ENCODE measurements around the gene PLA2G4C.

PLA2G4C gene

DNA sequence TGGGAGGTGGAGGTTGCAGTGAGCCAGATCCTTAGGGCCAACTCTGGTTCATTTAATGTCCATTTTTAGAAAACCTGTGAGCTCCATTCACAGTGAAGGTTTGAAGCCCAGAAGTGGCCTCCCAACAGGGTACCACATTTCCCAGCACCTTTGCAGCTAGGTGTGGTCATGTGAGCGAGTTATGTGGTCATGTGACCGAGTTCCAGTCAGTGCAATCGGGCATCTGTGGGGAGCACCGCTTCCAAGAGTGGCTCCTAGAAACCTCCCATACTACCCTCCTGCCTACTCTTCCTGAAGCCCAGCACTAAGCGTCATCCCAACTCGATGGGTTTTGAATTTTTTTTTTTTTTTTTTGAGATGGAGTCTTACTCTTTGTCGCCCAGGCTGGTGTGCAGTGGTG is 663 bp upstream of the PLA2G4C start:
- no peaks in the 10 kb centered on the region for H3K9me2 ChIP-seq (replicated peaks; ENCODE audit: insufficient read depth, low read length)
- H3K79me2 ChIP-seq (ENCODE audit: insufficient read depth, low read length) = no peaks in the 10 kb centered on the region
- no peaks in the 10 kb centered on the region for H4K20me1 ChIP-seq (ENCODE audit: low read depth, low read length)
- no peak overlapping the region for H3K4me3 ChIP-seq (ENCODE audit: insufficient read depth, low read length, poor library complexity, severe bottlenecking)
- peaks cover 3% of the 10 kb centered on the region; the same call in 1 of the 2 replicates for H3F3A ChIP-seq (ENCODE audit: insufficient read depth)
- H3K9ac ChIP-seq (ENCODE audit: low read length) = no peak overlapping the region
- H3K9me3 ChIP-seq (ENCODE audit: insufficient read depth, low read length) = no peaks in the 10 kb centered on the region
- TF ChIP-seq EZH2phosphoT487 (conservative IDR thresholded peaks at IDR 0.05; ENCODE audit: low read length) (no peak), CTCF (IDR thresholded peaks at IDR 0.05; ENCODE audit: insufficient read depth, low read length, poor library complexity, severe bottlenecking) (no peak)
- H3K27me3 ChIP-seq (ENCODE audit: low read length) = no peaks in the 10 kb centered on the region
- no peak overlapping the region for H3K4me2 ChIP-seq (ENCODE audit: low read depth, low read length, poor library complexity, severe bottlenecking)
- no peaks in the 10 kb centered on the region for H3K36me3 ChIP-seq (ENCODE audit: low read length)
- peak overlapping the region; percentile 84 for H2AFZ ChIP-seq (ENCODE audit: low read depth, low read length, severe bottlenecking)
- H3K27ac ChIP-seq (ENCODE audit: low read depth, low read length) = no peak overlapping the region

- Histone ChIP-seq H3K9me2 (replicated peaks; ENCODE audit: insufficient read depth, low read length) (no peaks in the 10 kb centered on the region), H4K20me1 (ENCODE audit: low read depth, low read length) (no peaks in the 10 kb centered on the region), H3K9ac (ENCODE audit: low read length) (no peak overlapping the region), H3K79me2 (ENCODE audit: insufficient read depth, low read length) (no peaks in the 10 kb centered on the region), H3F3A (ENCODE audit: insufficient read depth) (peaks cover 3% of the 10 kb centered on the region; the same call in 1 of the 2 replicates), H3K4me3 (ENCODE audit: insufficient read depth, low read length, poor library complexity, severe bottlenecking) (no peak overlapping the region), H3K9me3 (ENCODE audit: insufficient read depth, low read length) (no peaks in the 10 kb centered on the region), H2AFZ (ENCODE audit: low read depth, low read length, severe bottlenecking) (no peak overlapping the region), H3K27me3 (ENCODE audit: low read length) (no peaks in the 10 kb centered on the region), H3K36me3 (ENCODE audit: low read length) (no peaks in the 10 kb centered on the region), H3K4me2 (ENCODE audit: low read depth, low read length, poor library complexity, severe bottlenecking) (no peak overlapping the region), H3K27ac (ENCODE audit: low read depth, low read length) (no peak overlapping the region)
- TF ChIP-seq EZH2phosphoT487 (conservative IDR thresholded peaks at IDR 0.05; ENCODE audit: low read length) (no peak), CTCF (IDR thresholded peaks at IDR 0.05; ENCODE audit: insufficient read depth, low read length, poor library complexity, severe bottlenecking) (no peak)
Measured at GRCh38 chr19:48108997-48109782, 1.4 kb downstream of the PLA2G4C start.

DNA sequence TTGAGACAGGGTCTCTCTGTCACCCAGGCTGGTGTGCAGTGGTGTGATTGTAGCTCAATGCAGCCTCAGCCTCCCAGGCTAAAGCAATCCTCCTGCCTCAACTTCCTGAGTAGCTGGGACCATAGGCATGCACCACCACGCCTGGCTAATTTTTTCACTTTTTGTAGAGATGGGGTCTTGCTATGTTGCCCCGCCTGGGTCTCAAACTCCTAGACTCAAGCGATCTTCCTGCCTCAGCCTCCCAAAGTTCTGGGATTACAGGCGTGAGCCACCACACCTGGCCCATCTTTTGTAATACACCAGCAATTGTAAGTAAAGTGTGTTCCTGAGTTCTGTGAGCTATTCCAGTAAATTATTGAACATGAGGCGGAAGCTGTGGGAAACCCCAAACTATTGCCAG is 6.7 kb downstream of the PLA2G4C start:
- no peaks in the 10 kb centered on the region for H3K27me3 ChIP-seq (ENCODE audit: low read length)
- no peaks in the 10 kb centered on the region for H3K79me2 ChIP-seq (ENCODE audit: insufficient read depth, low read length)
- H3K9me3 ChIP-seq (ENCODE audit: insufficient read depth, low read length) = no peaks in the 10 kb centered on the region
- H3K4me3 ChIP-seq (ENCODE audit: insufficient read depth, low read length, poor library complexity, severe bottlenecking) = no peak overlapping the region
- H3K36me3 ChIP-seq (ENCODE audit: low read length) = no peaks in the 10 kb centered on the region
- no peak overlapping the region for H3K4me2 ChIP-seq (ENCODE audit: low read depth, low read length, poor library complexity, severe bottlenecking)
- H3K9ac ChIP-seq (ENCODE audit: low read length) = no peak overlapping the region
- H2AFZ ChIP-seq (ENCODE audit: low read depth, low read length, severe bottlenecking) = no peak overlapping the region
- H3K27ac ChIP-seq (ENCODE audit: low read depth, low read length) = no peak overlapping the region
- H3F3A ChIP-seq (ENCODE audit: insufficient read depth) = no peaks in the 10 kb centered on the region
- H4K20me1 ChIP-seq (ENCODE audit: low read depth, low read length) = no peaks in the 10 kb centered on the region
- no peaks in the 10 kb centered on the region for H3K9me2 ChIP-seq (replicated peaks; ENCODE audit: insufficient read depth, low read length)
- TF ChIP-seq EZH2phosphoT487 (conservative IDR thresholded peaks at IDR 0.05; ENCODE audit: low read length) (no peak), CTCF (IDR thresholded peaks at IDR 0.05; ENCODE audit: insufficient read depth, low read length, poor library complexity, severe bottlenecking) (no peak)
